Mesenteric fat pad (tissue), 1 donor: ENCODE measurements around the gene UST. TPM values are rescaled to one million over a fixed set of nuclear protein-coding genes. Genes with fewer than 3 reads are reported as not detected.
"Not testable (repeated sequence)": the region's sequence is repeated elsewhere in the genome, so short reads cannot be mapped to it uniquely, and the experiment has no call there.

ENCODE experiments used
- DNase-seq: peaks from one replicate; pipeline ENCODE4 v3.0.0-alpha.2; 2020; ENCODE audit warnings: low spot score
- total RNA-seq: library from RNA; stranded (reverse); fragmentation: NEBNext Ultra II Directional; extraction: Animal tissue kit (Norgen Biotek cat#: 25700); gene quantifications from one replicate; pipeline ENCODE4 v1.2.1, GENCODE V29; 2021
- donor health status: DM: yes; HTN: yes; CAD: no.

The UST gene
- total RNA-seq, 1 donor from 2014 or later: 5.2 TPM

DNA sequence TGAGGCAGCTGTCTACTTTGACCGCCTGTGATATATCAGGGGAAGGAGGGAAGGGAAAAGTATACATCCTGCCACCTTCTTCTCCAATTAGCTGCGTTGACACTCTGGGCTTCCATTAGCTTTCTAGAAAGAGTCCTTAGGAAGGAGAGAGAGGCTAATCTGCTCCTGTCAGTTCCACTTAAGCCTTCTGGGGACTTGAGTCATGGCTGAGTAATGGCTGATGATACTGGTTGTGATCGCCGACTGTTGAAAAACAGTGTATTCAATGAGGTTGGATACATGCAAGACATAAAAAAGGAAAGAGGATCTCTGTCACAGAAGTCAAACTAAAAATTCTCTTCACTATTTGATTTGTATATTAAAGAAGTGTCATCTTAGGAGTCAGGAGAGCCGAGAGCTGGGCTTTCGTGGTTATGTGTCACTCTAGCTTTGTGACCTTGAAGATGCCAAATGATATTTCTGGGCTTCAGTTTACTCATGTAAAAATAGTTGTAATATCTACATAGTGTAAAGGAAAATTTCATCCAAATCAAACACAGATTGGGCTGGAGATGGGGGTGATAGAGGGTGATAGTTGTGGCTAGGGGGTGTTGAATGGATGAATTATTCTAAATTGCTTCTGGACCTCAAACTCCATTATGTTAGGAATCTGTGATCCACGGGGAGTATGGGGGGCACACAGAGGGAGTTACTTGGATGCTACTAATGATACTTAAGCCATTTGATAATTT is 189.0 kb downstream of the UST start:
- no peak for DNase-seq

- DNase-seq: no peak
Measured at GRCh38 chr6:148943451-148943850, 196.6 kb downstream of the UST start.

GRCh38 chr6:148944608-148945007 is 197.8 kb downstream of the UST start:
- DNase-seq: no peak

GRCh38 chr6:148945301-148946021 is 198.6 kb downstream of the UST start:
- DNase-seq: no peak

- DNase-seq: no peak
Measured at GRCh38 chr6:148947621-148948444, 201.0 kb downstream of the UST start.

GRCh38 chr6:148951662-148952061 is 204.8 kb downstream of the UST start:
- DNase-seq: no peak

- DNase-seq: no peak
Measured at GRCh38 chr6:148952147-148953035, 205.6 kb downstream of the UST start.

DNA sequence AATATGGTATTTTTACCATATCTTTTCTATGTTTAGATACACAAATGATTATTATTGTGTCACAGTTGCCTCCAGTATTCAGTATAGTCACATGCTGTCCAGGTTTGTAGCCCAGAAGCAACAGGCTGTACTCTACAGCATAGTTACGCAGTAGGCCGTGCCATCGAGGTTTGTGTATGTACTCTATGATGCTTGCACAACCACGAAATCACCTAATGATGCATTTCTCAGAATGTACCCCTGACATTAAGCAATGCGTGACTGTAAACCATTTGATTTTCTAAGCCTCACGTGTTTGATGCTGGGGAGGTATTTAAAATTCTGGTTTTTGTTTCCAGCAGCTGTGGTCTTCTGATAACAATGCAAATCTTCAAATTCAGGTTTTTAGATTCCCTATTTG is 207.6 kb downstream of the UST start:
- no peak for DNase-seq

DNA sequence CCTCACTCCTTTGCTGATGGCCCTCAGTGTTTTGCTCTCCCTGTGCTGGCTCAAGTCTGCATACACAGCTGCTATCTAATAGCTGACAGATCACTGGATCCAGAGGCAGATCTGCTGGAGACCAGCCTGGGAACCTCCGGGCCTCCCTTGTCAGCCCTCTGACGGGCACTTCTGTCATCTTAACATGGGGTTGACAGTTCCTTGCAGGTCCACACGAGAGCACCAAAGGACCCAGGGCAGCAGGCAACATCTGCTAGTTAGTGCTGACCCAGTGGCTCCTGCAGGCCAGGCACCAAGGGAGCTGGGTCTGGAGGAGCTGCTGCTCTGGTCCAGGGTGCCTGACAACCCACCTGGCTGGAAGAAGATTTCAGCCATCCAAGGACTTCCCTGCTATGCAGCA is 208.1 kb downstream of the UST start:
- DNase-seq: no peak

- no peak for DNase-seq
Measured at GRCh38 chr6:148955441-148955840, 208.6 kb downstream of the UST start.

DNA sequence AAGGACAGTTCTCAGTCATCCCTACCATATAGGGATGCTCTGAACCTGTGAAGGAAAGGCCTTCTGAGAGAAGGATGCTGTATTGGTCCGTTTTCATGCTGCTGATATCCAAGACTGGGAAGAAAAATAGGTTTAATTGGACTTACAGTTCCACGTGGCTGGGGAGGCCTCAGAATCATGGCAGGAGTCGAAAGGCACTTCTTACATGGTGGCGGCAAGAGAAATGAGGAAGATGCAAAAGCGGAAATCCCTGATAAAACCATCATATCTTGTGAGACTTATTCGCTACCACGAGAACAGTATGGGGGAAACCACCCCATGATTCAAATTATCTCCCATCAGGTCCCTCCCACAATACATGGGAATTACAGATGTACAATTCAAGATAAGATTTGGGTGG is 209.3 kb downstream of the UST start:
- not testable (repeated sequence) for DNase-seq

- DNase-seq: no peak
Measured at GRCh38 chr6:148957752-148958151, 210.9 kb downstream of the UST start.

GRCh38 chr6:148959008-148959407 is 212.2 kb downstream of the UST start:
- no peak for DNase-seq

GRCh38 chr6:148959501-148959900 is 212.7 kb downstream of the UST start:
- no peak for DNase-seq

DNA sequence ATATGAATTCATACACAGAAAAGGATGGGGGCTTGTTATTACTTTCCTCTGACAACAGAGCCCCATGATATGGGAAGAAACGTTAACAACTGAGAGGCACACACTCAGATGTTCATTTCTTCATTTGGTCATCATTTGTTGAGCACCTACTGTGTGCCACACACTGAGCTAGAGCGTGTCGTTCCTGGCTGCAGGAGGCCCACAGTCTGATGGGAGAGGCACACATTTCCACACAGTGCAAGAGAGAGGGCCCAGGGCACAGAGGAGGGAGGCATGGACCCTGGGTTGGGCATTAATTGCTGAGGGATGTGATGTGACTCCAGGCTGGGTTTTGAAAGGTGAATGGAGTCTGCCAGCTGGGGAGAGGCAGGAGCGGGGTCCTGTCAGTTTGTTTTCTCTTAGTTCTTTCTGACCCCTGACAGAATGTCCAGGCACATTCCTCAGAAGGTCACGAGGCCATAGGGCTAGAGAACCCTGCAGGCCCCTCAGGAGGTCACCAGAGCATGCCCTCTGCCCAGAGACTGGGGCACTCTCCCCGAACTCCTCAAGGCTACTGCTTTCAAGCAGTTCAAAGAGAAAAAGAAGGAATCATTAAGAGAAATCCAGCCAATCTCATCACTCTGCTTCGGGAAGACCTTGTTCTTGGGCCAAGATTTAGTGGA is 216.2 kb downstream of the UST start:
- DNase-seq: no peak

DNA sequence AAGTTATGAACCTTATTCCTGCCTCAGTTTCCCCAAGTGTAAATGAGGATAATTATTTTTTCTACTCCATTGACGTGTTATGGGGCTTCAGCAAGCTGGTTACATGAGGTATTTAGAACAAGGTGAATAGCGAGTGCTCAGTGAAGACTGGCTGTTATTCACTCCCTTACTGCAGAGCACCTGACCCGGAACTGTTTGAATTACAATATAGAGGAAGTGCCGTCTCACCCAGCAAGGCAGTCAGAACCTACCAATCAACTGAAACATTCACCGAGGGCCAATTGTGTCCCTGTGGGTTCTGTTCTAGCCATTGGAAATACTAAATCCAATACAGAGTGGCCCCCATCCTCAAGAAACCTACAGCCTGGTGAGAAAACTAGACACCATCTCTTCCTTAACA is 216.9 kb downstream of the UST start:
- DNase-seq: no peak

DNA sequence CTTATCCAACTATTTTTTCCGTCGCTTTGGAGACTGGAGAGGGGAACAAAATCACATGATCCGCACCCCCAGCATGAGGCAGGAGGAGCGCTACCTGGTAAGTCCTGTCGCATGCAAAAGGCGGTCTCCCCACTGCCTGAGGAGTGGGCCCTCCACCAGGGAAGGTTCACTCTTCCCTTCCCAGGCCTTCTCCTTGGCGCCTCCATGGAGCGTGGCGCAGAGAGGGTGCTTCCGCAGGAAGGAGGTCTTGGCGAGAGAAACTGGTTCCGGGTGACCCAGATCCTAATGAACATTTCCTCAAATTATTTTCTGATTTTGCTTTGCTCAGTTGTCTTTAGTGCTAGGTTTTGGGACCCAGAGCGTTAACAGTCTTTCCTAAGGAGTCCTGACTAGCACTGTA is 217.6 kb downstream of the UST start:
- DNase-seq: no peak

- DNase-seq: no peak
Measured at GRCh38 chr6:148965287-148965686, 218.5 kb downstream of the UST start.

- no peak for DNase-seq
Measured at GRCh38 chr6:148967011-148967520, 220.2 kb downstream of the UST start.

DNA sequence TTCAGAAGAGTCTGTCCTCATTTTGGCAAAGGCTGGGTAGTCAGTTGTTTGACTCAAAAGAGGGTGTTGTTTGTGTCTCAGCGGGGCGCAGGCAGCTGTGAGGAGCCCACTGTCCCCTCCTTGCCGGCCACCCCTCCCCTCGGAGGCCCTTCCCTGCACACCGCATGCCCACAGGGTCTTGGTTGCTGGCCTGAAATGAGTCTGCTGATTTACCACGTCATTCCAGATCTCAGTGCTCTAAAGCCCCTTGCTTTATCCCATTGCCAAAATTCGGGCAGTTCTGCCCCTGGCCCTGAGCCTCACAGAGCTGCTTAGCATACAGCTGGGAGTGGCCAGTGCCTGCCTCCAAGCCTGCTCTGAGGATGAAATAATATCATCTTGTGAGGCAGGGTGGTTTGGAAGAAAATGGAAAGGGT is 220.7 kb downstream of the UST start:
- DNase-seq: no peak
